Keratinocyte (primary cell): Measurements from ENCODE around the gene SMARCC1. TPM values are rescaled to one million over a fixed set of nuclear protein-coding genes. Genes with fewer than 3 reads are reported as not detected.
"Not testable (repeated sequence)": the region's sequence is repeated elsewhere in the genome, so short reads cannot be mapped to it uniquely, and the experiment has no call there.

Experiments used
- DNase-seq: peaks from one replicate; pipeline ENCODE4 v3.0.0-alpha.2; 2011; ENCODE audit warnings: low read depth, missing footprints, low spot score
- FAIRE-seq: peaks from 2 replicates; lab custom pipeline; 2011; peaks lifted over from hg19 to GRCh38; lab: Jason Lieb, UNC
- H2AFZ ChIP-seq: 2 replicates; pipeline ENCODE4 v1.6.0; 2012; ENCODE audit warnings: low read length, control low read depth, inconsistent platforms; ENCODE audit not compliant: control insufficient read depth
- H3K27ac ChIP-seq: 2 replicates; pipeline ENCODE4 v1.5.1; 2011; ENCODE audit warnings: low read length; ENCODE audit not compliant: control insufficient read depth, insufficient read depth
- H3K27me3 ChIP-seq: 3 replicates; pipeline ENCODE4 v1.6.0; 2011; ENCODE audit warnings: low read length; ENCODE audit not compliant: control insufficient read depth, insufficient read depth; ENCODE audit errors: extremely low read depth
- H3K36me3 ChIP-seq, 2 experiments: 2 replicates in 1 of 2; 3 replicates in 1 of 2; pipeline ENCODE4 v1.5.1; 2011; ENCODE audit warnings: low read length in 2 of 2, mild to moderate bottlenecking in 1 of 2; ENCODE audit not compliant: control insufficient read depth in 2 of 2, insufficient read depth in 2 of 2; ENCODE audit errors: extremely low read depth in 1 of 2
- H3K4me1 ChIP-seq: 3 replicates; pipeline ENCODE4 v1.5.1; 2011; ENCODE audit warnings: low read length; ENCODE audit not compliant: control insufficient read depth, insufficient read depth; ENCODE audit errors: extremely low read depth
- H3K4me2 ChIP-seq: 3 replicates; pipeline ENCODE4 v1.6.0; 2011; ENCODE audit warnings: low read depth, low read length; ENCODE audit not compliant: control insufficient read depth, insufficient read depth; ENCODE audit errors: extremely low read depth
- H3K4me3 ChIP-seq, 3 experiments: fragments of 200-600 bp in 1 of 3; sonication (generic) in 1 of 3; 2 replicates in 2 of 3; 3 replicates in 1 of 3; pipeline ENCODE4 v1.5.1; 2011 to 2016; ENCODE audit warnings: low read length in 3 of 3, mild to moderate bottlenecking in 3 of 3, control low read depth in 2 of 3, inconsistent platforms in 1 of 3, low read depth in 1 of 3, mixed read lengths in 1 of 3, mixed run types in 1 of 3, moderate library complexity in 1 of 3; ENCODE audit not compliant: control insufficient read depth in 2 of 3, insufficient read depth in 2 of 3; ENCODE audit errors: extremely low read depth in 1 of 3
- H3K79me2 ChIP-seq: 2 replicates; pipeline ENCODE4 v1.6.0; 2012; ENCODE audit warnings: low read length; ENCODE audit not compliant: control insufficient read depth, insufficient read depth
- H3K9ac ChIP-seq: 3 replicates; pipeline ENCODE4 v1.6.0; 2011; ENCODE audit warnings: low read length; ENCODE audit not compliant: control insufficient read depth, insufficient read depth; ENCODE audit errors: extremely low read depth
- H3K9me1 ChIP-seq: 3 replicates; pipeline ENCODE4 v1.6.0; 2011; ENCODE audit warnings: low read length; ENCODE audit not compliant: control insufficient read depth, insufficient read depth; ENCODE audit errors: extremely low read depth
- H3K9me3 ChIP-seq: 2 replicates; pipeline ENCODE4 v1.5.1; 2012; ENCODE audit warnings: low read depth, low read length; ENCODE audit not compliant: control insufficient read depth
- H4K20me1 ChIP-seq: 3 replicates; pipeline ENCODE4 v1.6.0; 2011; ENCODE audit warnings: low read length; ENCODE audit not compliant: control insufficient read depth, insufficient read depth; ENCODE audit errors: extremely low read depth
- CTCF ChIP-seq, 3 experiments: IDR thresholded peaks in 1 of 3; conservative IDR thresholded peaks in 1 of 3; optimal IDR thresholded peaks in 1 of 3; 2 replicates in 2 of 3; 3 replicates in 1 of 3; pipeline versions ENCODE3 to v1.5.1; 2011; ENCODE audit warnings: low read length in 3 of 3, mild to moderate bottlenecking in 3 of 3, moderate library complexity in 2 of 3, control low read depth in 1 of 3, inconsistent platforms in 1 of 3; ENCODE audit not compliant: insufficient read depth in 2 of 3; ENCODE audit errors: extremely low read depth in 1 of 3
- EZH2 ChIP-seq: IDR thresholded peaks from one replicate; pipeline ENCODE4 v1.6.1; 2012; ENCODE audit warnings: inconsistent platforms, mild to moderate bottlenecking, low read length, moderate library complexity
- dilution Hi-C: fragments of 300-500 bp; cut with MboI; formaldehyde crosslinking; loops from one replicate; pipeline ENCODE4 v1.7.0; 2020; ENCODE audit warnings: low sequenced_read_pairs; ENCODE audit not compliant: extremely low pct_ligation_motif_present
- polyA minus RNA-seq, 3 experiments: library from RNA; depleted of rRNA, polyadenylated mRNA; stranded (reverse); fragments of >200 nt; gene quantifications; 1 replicate in 1 of 3; 2 replicates in 1 of 3; 3 replicates in 1 of 3; pipeline ENCODE4 v1.2.3, GENCODE V29; 2011
- polyA plus RNA-seq, 5 experiments: library from polyadenylated mRNA; depleted of rRNA in 3 of 5; stranded (reverse) in 3 of 5; stranded (forward) in 1 of 5; unstranded in 1 of 5; fragments of >200 nt; gene quantifications; 1 replicate in 1 of 5; 2 replicates in 3 of 5; 3 replicates in 1 of 5; pipeline versions ENCODE4 v1.2.1 to v1.2.3, GENCODE V29; 2011 to 2012; ENCODE audit warnings: missing spikeins in 2 of 5, low read depth in 1 of 5, low replicate concordance in 1 of 5

SMARCC1 gene
- 21.4 to 39.7 TPM (median 29.7 TPM) in 3 replicates for polyA plus RNA-seq
- 51.9 TPM for polyA plus RNA-seq (2011; ENCODE audit: low read depth)
- polyA plus RNA-seq (2011; cell fraction: cytosol; rRNA removed): 24.0 and 28.3 TPM in 2 replicates
- 34.9 and 41.7 TPM in 2 replicates for polyA plus RNA-seq (2011; cell fraction: nucleus; rRNA removed)
- polyA plus RNA-seq (2012; ENCODE audit: low replicate concordance): 21.2 and 42.5 TPM in 2 replicates
- 36.7 to 110 TPM (median 58.3 TPM) in 3 replicates for polyA minus RNA-seq
- polyA minus RNA-seq (2011; cell fraction: cytosol; rRNA and poly(A)+ RNA removed): 25.9 TPM
- 34.5 and 75.2 TPM in 2 replicates for polyA minus RNA-seq (2011; cell fraction: nucleus; rRNA and poly(A)+ RNA removed)

DNA sequence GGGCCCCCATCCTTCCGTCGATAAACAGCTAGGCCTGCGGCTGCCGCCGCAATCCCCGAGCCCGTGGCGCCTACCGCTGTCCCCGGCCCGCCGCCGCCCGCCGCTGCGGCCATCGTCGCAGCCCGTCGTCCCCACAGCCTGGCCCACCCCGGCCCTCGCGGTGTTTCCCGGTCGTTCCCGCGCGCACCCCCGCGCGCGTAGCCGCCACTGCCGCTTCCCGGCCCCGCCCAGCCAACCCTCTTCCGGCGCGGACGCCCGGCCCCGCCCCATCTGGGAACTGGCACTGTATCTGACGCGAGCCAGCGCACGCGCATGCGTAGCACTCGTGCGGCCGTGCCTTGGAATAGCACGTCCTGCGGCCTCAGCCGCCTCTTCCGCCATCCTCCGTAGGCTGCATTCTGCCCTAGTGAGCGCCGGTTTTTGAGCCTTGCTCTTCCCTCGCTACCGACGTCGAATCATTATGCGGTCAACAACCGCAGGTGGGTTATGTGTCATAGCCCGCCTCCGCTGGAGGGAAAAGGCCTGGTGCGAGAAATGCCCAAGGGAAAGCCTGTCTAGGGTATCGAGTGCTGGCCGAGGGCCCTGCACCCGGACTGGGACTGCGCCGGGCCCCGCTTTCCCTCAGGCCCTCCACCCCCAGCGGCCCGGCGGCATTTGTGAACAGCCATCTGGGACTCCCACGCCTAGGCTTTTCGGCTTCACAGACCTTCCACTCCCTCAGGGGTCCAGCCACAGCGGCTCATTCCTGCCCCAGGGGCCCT, at the start of gene SMARCC1:
Gene SMARCC1, minus strand, starts transcription at position 209 of the 761 bp plus-strand sequence. Its CDS starts 96 bp downstream, at position 113.
- dilution Hi-C loops: no loop called here
- H3K79me2 ChIP-seq: peaks cover 44% of the 10 kb centered on the region
- FAIRE-seq: no peak

GRCh38 chr3:47829482-47829881, 47.8 kb upstream of the SMARCC1 start:
- H3K9me1 ChIP-seq, H2AFZ ChIP-seq, H3K4me2 ChIP-seq, H3K27me3 ChIP-seq, H3K9me3 ChIP-seq, FAIRE-seq, dilution Hi-C loops, DNase-seq, H3K4me3 ChIP-seq, H3K27ac ChIP-seq, H3K9ac ChIP-seq, H4K20me1 ChIP-seq: not testable (repeated sequence)
- Histone ChIP-seq H3K4me1 (peaks cover 11% of the 10 kb centered on the region), H3K36me3 (peaks cover 29 to 31% of the 10 kb centered on the region in 2 experiments), H3K79me2 (peaks cover 37% of the 10 kb centered on the region)

More for the DNA sequence above, at the start of gene SMARCC1:
- H3K9me3 ChIP-seq: no peaks in the 10 kb centered on the region
- H3K9ac ChIP-seq: peak within 1 kb of the TSS; percentile 96
- TF ChIP-seq EZH2: no peak
- peak in 1 of 3 experiments; percentile 12 for TF ChIP-seq CTCF (optimal IDR thresholded peaks at IDR 0.05 in 1 of 3, IDR thresholded peaks at IDR 0.05 in 1 of 3, conservative IDR thresholded peaks at IDR 0.05 in 1 of 3; ENCODE audit: extremely low read depth in 1 of 3, insufficient read depth in 2 of 3, low read length in 3 of 3)
- H3K4me1 ChIP-seq: peaks cover 19% of the 10 kb centered on the region
- H3K36me3 ChIP-seq: peaks cover 0 to 5% of the 10 kb centered on the region in 2 experiments
- peak within 1 kb of the TSS; percentile 94 for H3K4me2 ChIP-seq
- no peaks in the 10 kb centered on the region for H3K9me1 ChIP-seq
- peak within 1 kb of the TSS; percentile 57 to 99 (median 93) for H3K4me3 ChIP-seq
- no peaks in the 10 kb centered on the region for H3K27me3 ChIP-seq
- peak; percentile 89 for DNase-seq
- H4K20me1 ChIP-seq: no peaks in the 10 kb centered on the region
- H3K27ac ChIP-seq: peak within 1 kb of the TSS; percentile 94
- peak within 1 kb of the TSS; percentile 82 for H2AFZ ChIP-seq
